GM23338 (cell line): Measurements from ENCODE around the gene FAM167B.

Source experiments
- CREB1 ChIP-seq: fragments of 250-450 bp; sonication (Bioruptor Pico); IDR thresholded peaks from 2 replicates; pipeline ENCODE4 v1.5.0; 2020; ENCODE audit warnings: low read depth, mild to moderate bottlenecking, moderate library complexity
- EZH2 ChIP-seq: fragments of 200-600 bp; sonication (generic); IDR thresholded peaks from one replicate; pipeline ENCODE4 v1.8.0; 2017; ENCODE audit warnings: antibody characterized with exemption, mild to moderate bottlenecking, low read depth; ENCODE audit not compliant: unreplicated experiment
- EZH2phosphoT487 ChIP-seq: fragments of 200-600 bp; sonication (generic); IDR thresholded peaks from one replicate; pipeline ENCODE4 v1.8.1; 2018; ENCODE audit warnings: antibody characterized with exemption; ENCODE audit not compliant: unreplicated experiment
- JUNB ChIP-seq: IDR thresholded peaks from one replicate; pipeline ENCODE4 v1.6.1; 2016; ENCODE audit warnings: antibody characterized with exemption; ENCODE audit not compliant: unreplicated experiment
- POLR2AphosphoS5 ChIP-seq: IDR thresholded peaks from 2 replicates; pipeline ENCODE4 v1.6.1; 2016; ENCODE audit warnings: antibody characterized with exemption, low read depth
- STAT1 ChIP-seq: IDR thresholded peaks from one replicate; pipeline ENCODE4 v1.6.1; 2016; ENCODE audit warnings: antibody characterized with exemption; ENCODE audit not compliant: unreplicated experiment
- ZNF331 ChIP-seq: fragments of 250-450 bp; sonication (Bioruptor Pico); IDR thresholded peaks from 2 replicates; pipeline ENCODE4 v1.5.0; 2020; ENCODE audit warnings: low read depth, mild to moderate bottlenecking, moderate library complexity
- TF ChIP-seq, protein P1 (sequence below), 2 experiments: fragments of 200-600 bp in 1 of 2; sonication (generic) in 1 of 2; conservative IDR thresholded peaks; 2 replicates each; pipeline versions ENCODE4 v1.5.1 to v1.6.1; 2016 to 2017; ENCODE audit warnings: antibody characterized with exemption in 2 of 2, low read depth in 2 of 2, mild to moderate bottlenecking in 2 of 2, moderate library complexity in 1 of 2
- TF ChIP-seq, protein P2 (sequence below): IDR thresholded peaks from one replicate; pipeline ENCODE4 v1.6.1; 2018; ENCODE audit warnings: antibody characterized with exemption; ENCODE audit not compliant: unreplicated experiment
- TF ChIP-seq, protein P3 (sequence below): IDR thresholded peaks from 2 replicates; pipeline ENCODE4 v1.6.1; 2016; ENCODE audit warnings: antibody characterized with exemption

DNA sequence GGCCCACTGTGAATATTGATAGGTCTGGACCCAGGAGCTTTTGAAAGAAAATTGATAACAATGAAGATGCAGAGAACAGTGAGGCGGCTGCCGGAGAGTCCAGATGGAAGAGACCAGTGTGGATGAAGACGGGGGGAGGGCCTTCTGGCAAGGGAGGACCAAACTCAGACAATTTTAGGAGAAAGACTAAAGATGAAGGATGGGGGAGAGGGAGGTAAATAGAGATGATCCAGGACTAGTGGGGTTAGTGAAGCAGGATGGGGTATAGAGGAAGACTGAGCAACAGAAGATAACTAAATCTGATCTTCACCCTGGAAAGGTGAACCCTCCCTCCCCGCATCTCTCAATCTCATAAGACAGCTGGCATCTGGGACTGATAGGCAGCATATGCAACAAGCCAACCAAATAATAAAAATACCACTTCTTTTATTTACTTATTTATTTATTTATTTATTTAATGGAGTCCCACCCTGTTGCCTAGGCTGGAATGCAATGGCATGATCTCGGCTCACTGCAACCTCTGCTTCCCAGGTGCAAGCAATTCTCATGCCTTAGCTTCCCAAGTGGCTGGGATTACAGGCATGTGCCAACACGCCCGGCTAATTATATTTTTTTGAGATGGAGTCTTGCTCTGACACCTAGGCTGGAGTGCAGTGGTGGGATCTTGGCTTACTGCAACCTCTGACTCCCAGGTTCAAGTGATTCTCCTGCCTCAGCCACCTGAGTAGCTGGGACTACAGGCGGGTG lies 14.3 kb upstream of the FAM167B start:
- TF ChIP-seq EZH2: no peak
- TF ChIP-seq, protein P1, sequence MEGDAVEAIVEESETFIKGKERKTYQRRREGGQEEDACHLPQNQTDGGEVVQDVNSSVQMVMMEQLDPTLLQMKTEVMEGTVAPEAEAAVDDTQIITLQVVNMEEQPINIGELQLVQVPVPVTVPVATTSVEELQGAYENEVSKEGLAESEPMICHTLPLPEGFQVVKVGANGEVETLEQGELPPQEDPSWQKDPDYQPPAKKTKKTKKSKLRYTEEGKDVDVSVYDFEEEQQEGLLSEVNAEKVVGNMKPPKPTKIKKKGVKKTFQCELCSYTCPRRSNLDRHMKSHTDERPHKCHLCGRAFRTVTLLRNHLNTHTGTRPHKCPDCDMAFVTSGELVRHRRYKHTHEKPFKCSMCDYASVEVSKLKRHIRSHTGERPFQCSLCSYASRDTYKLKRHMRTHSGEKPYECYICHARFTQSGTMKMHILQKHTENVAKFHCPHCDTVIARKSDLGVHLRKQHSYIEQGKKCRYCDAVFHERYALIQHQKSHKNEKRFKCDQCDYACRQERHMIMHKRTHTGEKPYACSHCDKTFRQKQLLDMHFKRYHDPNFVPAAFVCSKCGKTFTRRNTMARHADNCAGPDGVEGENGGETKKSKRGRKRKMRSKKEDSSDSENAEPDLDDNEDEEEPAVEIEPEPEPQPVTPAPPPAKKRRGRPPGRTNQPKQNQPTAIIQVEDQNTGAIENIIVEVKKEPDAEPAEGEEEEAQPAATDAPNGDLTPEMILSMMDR (conservative IDR thresholded peaks at IDR 0.05; ENCODE audit: low read depth in 2 of 2): no peak
- TF ChIP-seq POLR2AphosphoS5: no peak
- TF ChIP-seq EZH2phosphoT487: no peak
- TF ChIP-seq, protein P2, sequence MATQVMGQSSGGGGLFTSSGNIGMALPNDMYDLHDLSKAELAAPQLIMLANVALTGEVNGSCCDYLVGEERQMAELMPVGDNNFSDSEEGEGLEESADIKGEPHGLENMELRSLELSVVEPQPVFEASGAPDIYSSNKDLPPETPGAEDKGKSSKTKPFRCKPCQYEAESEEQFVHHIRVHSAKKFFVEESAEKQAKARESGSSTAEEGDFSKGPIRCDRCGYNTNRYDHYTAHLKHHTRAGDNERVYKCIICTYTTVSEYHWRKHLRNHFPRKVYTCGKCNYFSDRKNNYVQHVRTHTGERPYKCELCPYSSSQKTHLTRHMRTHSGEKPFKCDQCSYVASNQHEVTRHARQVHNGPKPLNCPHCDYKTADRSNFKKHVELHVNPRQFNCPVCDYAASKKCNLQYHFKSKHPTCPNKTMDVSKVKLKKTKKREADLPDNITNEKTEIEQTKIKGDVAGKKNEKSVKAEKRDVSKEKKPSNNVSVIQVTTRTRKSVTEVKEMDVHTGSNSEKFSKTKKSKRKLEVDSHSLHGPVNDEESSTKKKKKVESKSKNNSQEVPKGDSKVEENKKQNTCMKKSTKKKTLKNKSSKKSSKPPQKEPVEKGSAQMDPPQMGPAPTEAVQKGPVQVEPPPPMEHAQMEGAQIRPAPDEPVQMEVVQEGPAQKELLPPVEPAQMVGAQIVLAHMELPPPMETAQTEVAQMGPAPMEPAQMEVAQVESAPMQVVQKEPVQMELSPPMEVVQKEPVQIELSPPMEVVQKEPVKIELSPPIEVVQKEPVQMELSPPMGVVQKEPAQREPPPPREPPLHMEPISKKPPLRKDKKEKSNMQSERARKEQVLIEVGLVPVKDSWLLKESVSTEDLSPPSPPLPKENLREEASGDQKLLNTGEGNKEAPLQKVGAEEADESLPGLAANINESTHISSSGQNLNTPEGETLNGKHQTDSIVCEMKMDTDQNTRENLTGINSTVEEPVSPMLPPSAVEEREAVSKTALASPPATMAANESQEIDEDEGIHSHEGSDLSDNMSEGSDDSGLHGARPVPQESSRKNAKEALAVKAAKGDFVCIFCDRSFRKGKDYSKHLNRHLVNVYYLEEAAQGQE: no peak
- no peak for TF ChIP-seq JUNB
- TF ChIP-seq CREB1: no peak
- TF ChIP-seq, protein P3, sequence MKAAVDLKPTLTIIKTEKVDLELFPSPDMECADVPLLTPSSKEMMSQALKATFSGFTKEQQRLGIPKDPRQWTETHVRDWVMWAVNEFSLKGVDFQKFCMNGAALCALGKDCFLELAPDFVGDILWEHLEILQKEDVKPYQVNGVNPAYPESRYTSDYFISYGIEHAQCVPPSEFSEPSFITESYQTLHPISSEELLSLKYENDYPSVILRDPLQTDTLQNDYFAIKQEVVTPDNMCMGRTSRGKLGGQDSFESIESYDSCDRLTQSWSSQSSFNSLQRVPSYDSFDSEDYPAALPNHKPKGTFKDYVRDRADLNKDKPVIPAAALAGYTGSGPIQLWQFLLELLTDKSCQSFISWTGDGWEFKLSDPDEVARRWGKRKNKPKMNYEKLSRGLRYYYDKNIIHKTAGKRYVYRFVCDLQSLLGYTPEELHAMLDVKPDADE: no peak
- TF ChIP-seq ZNF331: no peak
- no peak for TF ChIP-seq STAT1
